Parathyroid adenoma (tissue), 2 donors: Measurements from ENCODE around the gene ZNF318.
"Not testable (repeated sequence)": the region's sequence is repeated elsewhere in the genome, so short reads cannot be mapped to it uniquely, and the experiment has no call there.

Experiments
- H2AFZ ChIP-seq: fragments of 300-600 bp; sonication (generic); one replicate; pipeline ENCODE4 v1.7.0; 2017; ENCODE audit warnings: antibody characterized with exemption, mild to moderate bottlenecking
- H3K27ac ChIP-seq: fragments of 300-600 bp; sonication (generic); one replicate; pipeline ENCODE4 v1.7.0; 2017
- H3K27me3 ChIP-seq: fragments of 300-600 bp; sonication (generic); one replicate; pipeline ENCODE4 v1.7.0; 2017; ENCODE audit warnings: low read length; ENCODE audit not compliant: control insufficient read depth, insufficient read depth
- H3K36me3 ChIP-seq: fragments of 300-600 bp; sonication (generic); one replicate; pipeline ENCODE4 v1.7.0; 2017; ENCODE audit warnings: low read length; ENCODE audit not compliant: control insufficient read depth, insufficient read depth
- H3K4me1 ChIP-seq: fragments of 300-600 bp; sonication (generic); one replicate; pipeline ENCODE4 v1.7.0; 2017; ENCODE audit warnings: control low read depth
- H3K4me2 ChIP-seq: fragments of 300-600 bp; sonication (generic); one replicate; pipeline ENCODE4 v1.7.0; 2017; ENCODE audit warnings: low read length
- H3K4me3 ChIP-seq: fragments of 300-600 bp; sonication (generic); one replicate; pipeline ENCODE4 v1.7.0; 2017; ENCODE audit warnings: low read depth, low read length
- H3K79me2 ChIP-seq: fragments of 300-600 bp; sonication (generic); one replicate; pipeline ENCODE4 v1.7.0; 2017; ENCODE audit warnings: control low read depth
- H3K9ac ChIP-seq: fragments of 300-600 bp; sonication (generic); one replicate; pipeline ENCODE4 v1.7.0; 2017; ENCODE audit warnings: mild to moderate bottlenecking
- H3K9me3 ChIP-seq: fragments of 300-600 bp; sonication (generic); one replicate; pipeline ENCODE4 v1.7.0; 2017; ENCODE audit warnings: low read length; ENCODE audit not compliant: control insufficient read depth
- TF ChIP-seq, protein P1 (sequence below): fragments of 300-600 bp; sonication (generic); IDR thresholded peaks from one replicate; pipeline ENCODE4 v1.7.0; 2017; ENCODE audit warnings: antibody characterized with exemption, mild to moderate bottlenecking
- donor health status: primary hyperparathyroidism.

Gene ZNF318, protein sequence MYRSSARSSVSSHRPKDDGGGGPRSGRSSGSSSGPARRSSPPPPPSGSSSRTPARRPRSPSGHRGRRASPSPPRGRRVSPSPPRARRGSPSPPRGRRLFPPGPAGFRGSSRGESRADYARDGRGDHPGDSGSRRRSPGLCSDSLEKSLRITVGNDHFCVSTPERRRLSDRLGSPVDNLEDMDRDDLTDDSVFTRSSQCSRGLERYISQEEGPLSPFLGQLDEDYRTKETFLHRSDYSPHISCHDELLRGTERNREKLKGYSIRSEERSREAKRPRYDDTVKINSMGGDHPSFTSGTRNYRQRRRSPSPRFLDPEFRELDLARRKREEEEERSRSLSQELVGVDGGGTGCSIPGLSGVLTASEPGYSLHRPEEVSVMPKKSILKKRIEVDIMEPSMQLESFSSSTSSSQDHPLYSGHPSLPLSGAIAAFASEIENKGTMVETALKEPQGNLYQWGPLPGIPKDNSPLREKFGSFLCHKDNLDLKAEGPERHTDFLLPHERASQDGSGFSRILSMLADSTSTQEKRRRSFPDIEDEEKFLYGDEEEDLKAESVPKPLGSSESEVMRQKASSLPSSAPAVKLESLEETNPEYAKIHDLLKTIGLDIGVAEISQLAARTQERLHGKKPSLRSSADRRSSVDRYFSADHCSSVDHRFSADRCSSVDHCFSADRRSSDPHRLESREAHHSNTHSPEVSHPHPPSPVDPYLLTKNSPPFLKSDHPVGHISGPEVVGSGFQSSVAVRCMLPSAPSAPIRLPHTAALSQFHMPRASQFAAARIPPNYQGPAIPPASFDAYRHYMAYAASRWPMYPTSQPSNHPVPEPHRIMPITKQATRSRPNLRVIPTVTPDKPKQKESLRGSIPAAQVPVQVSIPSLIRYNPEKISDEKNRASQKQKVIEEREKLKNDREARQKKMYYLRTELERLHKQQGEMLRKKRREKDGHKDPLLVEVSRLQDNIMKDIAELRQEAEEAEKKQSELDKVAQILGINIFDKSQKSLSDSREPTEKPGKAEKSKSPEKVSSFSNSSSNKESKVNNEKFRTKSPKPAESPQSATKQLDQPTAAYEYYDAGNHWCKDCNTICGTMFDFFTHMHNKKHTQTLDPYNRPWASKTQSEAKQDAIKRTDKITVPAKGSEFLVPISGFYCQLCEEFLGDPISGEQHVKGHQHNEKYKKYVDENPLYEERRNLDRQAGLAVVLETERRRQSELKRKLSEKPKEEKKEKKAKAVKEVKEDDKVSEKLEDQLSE (N-terminal part only)

DNA sequence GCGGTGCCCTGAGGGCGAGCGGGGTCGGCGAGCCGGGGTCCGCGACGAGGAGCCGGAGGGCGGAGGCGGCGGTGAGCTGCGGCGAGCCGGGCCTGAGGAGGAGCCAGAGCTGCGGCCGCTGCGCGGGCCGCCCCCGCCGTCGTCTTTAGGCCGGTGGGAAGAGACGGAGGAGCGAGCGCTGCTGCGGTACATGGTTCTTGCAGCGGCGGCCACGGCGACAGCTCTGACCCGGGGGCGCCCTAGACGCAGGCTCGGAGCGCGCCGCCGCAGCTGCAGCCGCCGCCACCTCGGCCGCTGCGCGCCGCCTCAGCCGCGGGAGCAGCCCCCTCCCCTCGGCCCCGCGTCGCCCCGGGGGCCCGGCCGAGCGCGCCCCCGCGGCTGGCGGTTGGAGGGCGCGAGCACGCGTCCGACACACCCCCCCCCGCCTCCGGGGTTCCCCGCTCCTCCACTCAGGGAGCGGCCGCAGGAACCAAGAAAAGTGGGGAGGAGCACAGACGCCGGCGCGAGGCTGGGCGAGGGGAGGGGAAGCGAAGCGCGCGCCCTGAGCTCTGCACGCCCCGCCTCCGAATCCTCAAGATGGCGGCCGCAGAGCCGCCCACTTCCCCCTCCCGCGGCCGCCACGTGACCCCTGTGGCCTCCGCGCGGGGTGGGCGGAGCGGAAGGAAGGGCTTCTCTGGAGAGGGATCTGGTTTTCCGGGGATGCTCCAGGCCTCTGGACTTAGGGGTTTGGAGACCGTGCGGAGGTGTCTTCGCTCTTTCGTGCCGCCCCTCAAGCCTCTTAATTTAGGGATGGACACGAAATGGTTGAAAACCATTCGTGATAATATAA is at the start of gene ZNF318:
Gene ZNF318 (minus strand): TSS at position 474 of the 829 bp plus-strand sequence. CDS start 282 bp downstream, at position 192.
- peak within 1 kb of the TSS; percentile 68 for H3K4me2 ChIP-seq
- peak within 1 kb of the TSS; percentile 99 for H2AFZ ChIP-seq
- TF ChIP-seq, protein P1, sequence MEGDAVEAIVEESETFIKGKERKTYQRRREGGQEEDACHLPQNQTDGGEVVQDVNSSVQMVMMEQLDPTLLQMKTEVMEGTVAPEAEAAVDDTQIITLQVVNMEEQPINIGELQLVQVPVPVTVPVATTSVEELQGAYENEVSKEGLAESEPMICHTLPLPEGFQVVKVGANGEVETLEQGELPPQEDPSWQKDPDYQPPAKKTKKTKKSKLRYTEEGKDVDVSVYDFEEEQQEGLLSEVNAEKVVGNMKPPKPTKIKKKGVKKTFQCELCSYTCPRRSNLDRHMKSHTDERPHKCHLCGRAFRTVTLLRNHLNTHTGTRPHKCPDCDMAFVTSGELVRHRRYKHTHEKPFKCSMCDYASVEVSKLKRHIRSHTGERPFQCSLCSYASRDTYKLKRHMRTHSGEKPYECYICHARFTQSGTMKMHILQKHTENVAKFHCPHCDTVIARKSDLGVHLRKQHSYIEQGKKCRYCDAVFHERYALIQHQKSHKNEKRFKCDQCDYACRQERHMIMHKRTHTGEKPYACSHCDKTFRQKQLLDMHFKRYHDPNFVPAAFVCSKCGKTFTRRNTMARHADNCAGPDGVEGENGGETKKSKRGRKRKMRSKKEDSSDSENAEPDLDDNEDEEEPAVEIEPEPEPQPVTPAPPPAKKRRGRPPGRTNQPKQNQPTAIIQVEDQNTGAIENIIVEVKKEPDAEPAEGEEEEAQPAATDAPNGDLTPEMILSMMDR: no peak
- no peaks in the 10 kb centered on the region for H3K9me3 ChIP-seq
- peak within 1 kb of the TSS; percentile 63 for H3K27ac ChIP-seq
- no peaks in the 10 kb centered on the region for H3K36me3 ChIP-seq
- peaks cover 16% of the 10 kb centered on the region for H3K79me2 ChIP-seq
- H3K4me1 ChIP-seq: peaks cover 4% of the 10 kb centered on the region
- H3K4me3 ChIP-seq: peak within 1 kb of the TSS; percentile 71
- no peak within 1 kb of the TSS for H3K9ac ChIP-seq
- no peaks in the 10 kb centered on the region for H3K27me3 ChIP-seq

DNA sequence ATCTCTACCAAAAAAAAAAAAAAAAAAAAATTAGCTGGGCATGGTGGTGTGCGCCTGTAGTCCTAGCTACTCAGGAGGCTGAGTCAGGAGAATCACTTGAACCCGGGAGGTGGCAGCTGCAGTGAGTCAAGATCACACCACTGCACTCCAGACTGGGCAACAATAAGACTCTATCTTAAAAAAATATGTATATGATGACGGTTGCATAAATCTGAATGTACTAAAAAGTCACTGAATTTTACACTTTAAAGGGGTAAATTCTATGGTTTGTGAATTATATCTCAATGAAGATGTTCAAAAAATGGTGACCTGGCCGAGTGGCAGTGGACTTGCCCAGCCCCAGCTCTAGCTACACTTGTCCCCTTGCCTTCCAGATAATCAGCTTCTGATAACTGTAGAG is 47.5 kb upstream of the ZNF318 start:
- H3K27ac ChIP-seq: no peak overlapping the region
- no peaks in the 10 kb centered on the region for H3K27me3 ChIP-seq
- no peaks in the 10 kb centered on the region for H3K79me2 ChIP-seq
- H3K4me1 ChIP-seq: no peaks in the 10 kb centered on the region
- no peaks in the 10 kb centered on the region for H3K36me3 ChIP-seq
- no peak overlapping the region for H3K9ac ChIP-seq
- no peak overlapping the region for H2AFZ ChIP-seq
- H3K9me3 ChIP-seq: no peaks in the 10 kb centered on the region
- no peak overlapping the region for H3K4me2 ChIP-seq
- TF ChIP-seq, protein P1: no peak
- H3K4me3 ChIP-seq: no peak overlapping the region

DNA sequence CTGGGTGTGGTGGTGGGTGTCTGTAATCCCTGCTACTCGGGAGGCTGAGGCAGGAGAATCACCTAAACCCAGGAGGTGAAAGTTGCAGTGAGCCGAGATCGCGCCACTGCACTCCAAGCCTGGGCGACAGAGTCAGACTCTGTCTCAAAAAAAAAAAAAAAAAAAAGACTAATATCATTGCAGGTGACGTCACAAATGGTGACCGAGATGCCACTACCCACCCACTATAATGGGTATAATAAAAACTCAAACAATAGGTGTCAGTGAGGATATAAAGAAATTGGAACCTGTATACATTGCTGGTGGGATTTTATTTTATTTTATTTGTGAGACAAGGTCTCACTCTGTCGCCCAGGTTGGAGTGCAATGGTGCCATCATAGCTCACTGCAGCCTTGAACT is 45.8 kb upstream of the ZNF318 start:
- not testable (repeated sequence) for H3K36me3 ChIP-seq, H3K27me3 ChIP-seq, H3K4me3 ChIP-seq, H2AFZ ChIP-seq, H3K4me1 ChIP-seq, H3K9ac ChIP-seq, H3K4me2 ChIP-seq, H3K9me3 ChIP-seq, H3K27ac ChIP-seq, H3K79me2 ChIP-seq

DNA sequence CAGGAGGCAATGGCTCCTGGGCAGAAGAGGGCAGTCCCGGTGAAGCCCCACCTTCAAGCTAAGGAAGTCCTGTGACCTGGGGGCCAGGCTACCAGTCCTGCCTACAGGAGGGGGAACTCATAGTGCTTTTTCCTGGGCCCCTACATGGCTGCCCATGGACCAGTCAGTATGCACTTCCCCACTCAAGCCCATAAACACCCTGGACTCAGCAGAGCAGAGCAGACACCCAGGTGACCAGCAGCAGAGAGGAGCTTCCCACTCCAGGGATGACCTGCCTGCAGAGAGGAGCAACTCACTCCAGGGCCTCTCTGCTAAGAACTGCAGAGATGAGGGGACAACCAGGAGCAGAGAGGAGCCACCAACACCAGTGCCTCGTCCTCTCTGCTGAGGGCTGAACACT is 43.6 kb upstream of the ZNF318 start:
- H3K27ac ChIP-seq: no peak overlapping the region
- no peak overlapping the region for H3K4me3 ChIP-seq
- H3K4me1 ChIP-seq: no peaks in the 10 kb centered on the region
- no peaks in the 10 kb centered on the region for H3K9me3 ChIP-seq
- H3K4me2 ChIP-seq: no peak overlapping the region
- TF ChIP-seq, protein P1: no peak
- H2AFZ ChIP-seq: no peak overlapping the region
- no peak overlapping the region for H3K9ac ChIP-seq
- no peaks in the 10 kb centered on the region for H3K79me2 ChIP-seq
- H3K36me3 ChIP-seq: no peaks in the 10 kb centered on the region
- H3K27me3 ChIP-seq: no peaks in the 10 kb centered on the region
